GM12801 (cell line): ENCODE measurements around the gene CHURC1.

ENCODE experiments used
- TF ChIP-seq, protein P1 (sequence below): IDR thresholded peaks from one replicate; pipeline ENCODE4 v1.5.1; 2011; ENCODE audit warnings: control low read depth; ENCODE audit not compliant: insufficient read length; ENCODE audit errors: extremely low read depth

Gene CHURC1

DNA sequence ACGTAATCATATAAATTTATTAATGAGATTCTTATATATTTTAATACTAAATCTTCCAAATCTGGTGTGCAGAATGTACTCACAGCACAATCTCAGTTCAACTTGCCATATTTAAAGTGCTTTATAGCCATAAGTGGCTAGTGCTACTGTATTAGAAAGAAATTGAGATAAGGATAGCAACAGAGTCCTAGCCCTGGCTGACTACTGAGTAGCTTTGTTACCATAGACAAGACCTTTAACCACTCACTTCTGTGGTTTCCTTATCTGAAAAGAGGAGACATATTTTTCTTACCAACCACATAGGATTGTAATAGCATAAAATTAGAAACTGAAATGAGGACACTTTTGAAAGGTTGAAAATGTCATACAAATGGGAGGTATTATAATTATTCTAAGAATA lies 2.0 kb upstream of the CHURC1 start:
- TF ChIP-seq, protein P1, sequence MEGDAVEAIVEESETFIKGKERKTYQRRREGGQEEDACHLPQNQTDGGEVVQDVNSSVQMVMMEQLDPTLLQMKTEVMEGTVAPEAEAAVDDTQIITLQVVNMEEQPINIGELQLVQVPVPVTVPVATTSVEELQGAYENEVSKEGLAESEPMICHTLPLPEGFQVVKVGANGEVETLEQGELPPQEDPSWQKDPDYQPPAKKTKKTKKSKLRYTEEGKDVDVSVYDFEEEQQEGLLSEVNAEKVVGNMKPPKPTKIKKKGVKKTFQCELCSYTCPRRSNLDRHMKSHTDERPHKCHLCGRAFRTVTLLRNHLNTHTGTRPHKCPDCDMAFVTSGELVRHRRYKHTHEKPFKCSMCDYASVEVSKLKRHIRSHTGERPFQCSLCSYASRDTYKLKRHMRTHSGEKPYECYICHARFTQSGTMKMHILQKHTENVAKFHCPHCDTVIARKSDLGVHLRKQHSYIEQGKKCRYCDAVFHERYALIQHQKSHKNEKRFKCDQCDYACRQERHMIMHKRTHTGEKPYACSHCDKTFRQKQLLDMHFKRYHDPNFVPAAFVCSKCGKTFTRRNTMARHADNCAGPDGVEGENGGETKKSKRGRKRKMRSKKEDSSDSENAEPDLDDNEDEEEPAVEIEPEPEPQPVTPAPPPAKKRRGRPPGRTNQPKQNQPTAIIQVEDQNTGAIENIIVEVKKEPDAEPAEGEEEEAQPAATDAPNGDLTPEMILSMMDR = no peak

DNA sequence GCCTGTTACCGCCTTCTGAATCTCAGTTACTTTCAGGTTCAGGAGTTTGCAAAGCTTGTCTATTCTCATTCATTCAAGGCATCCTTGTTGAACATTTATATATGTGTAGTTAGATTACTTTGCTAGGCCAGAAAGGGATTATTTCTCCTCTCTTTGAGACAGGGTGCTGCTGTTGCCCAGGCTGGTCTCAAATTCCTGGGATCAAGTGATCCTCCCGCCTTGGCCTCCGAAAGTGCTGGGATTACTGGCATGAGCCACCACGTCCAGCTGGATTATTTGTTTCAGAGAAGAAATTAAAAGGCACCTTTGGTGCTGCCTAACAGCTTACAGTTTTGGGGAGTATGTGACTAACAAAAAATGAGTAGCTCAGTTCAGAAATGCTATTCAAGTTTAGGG lies 772 bp downstream of the CHURC1 start:
- TF ChIP-seq, protein P1 = no peak

DNA sequence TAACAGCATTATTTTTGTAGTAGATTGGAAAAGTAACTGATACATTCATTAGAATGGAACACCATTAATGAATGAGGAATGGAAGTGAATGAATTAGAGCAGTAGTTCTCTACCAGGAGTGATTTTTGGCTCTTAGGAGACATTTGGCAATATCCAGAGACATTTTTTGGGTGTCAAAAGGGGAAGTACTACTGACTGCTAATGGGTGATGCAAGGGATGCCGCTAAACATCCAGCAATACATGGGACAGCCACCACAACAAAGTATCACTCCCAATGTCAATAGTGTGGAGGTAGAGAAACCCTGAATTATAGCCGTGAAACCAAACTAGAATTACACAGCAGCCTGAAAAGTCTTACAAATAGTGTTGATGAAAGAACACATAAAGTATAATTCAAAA lies 1.5 kb downstream of the CHURC1 start:
- TF ChIP-seq, protein P1 = no peak

DNA sequence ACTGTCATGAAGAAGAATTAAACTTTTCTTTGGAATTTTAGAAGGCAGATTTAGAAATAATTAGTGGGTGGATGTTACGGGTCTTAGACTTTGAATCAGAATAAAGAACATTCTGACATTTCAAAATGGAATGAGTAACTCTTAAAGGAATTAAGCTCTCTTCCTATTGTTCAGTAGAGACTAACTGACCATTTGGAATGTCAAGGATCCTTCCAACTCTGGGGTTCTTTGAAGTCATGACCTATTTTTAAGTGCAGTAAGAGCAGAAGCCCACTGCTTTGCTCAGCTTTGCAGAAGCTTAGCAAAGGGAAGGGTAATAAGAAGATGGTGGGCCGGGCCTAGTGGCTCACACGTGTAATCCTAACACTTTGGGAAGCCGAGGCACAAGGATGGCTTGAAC lies 4.0 kb downstream of the CHURC1 start:
- TF ChIP-seq, protein P1 = no peak

DNA sequence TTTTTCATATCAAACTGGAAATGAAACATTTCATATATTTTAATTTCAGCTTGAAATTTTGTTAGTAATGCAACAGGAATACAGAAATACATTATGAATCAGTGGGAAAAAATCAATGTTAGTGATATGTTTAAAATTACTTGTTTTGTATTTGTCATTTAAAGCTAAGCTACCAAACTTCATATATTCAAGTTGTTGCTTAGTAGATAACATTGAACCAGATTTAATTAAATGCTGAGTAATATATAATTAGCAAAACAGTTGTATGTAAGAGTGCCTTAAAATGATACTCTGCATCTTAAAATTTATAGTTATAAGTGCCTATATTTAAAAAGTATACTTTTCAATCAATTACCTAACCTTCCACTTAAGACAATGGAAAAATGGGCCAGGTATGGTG lies 5.0 kb downstream of the CHURC1 start:
- TF ChIP-seq, protein P1 = no peak

DNA sequence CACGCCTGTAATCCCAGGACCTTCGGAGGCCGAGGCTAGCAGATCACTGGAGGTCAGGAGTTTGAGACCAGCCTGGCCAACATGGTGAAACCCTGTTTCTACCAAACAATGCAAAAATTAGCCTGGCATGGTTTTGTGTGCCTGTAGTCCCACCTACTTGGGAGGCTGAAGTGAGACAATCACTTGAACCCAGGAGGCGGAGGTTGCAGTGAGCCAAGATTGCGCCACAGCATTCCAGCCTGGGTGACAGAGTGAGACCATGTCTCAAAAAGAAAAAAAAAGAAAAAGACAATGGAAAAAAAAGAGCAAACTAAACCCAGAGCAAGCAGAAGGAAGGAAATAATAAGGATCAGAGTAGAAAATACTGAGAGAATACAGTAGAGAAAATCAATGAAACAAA lies 5.4 kb downstream of the CHURC1 start:
- TF ChIP-seq, protein P1 = no peak

DNA sequence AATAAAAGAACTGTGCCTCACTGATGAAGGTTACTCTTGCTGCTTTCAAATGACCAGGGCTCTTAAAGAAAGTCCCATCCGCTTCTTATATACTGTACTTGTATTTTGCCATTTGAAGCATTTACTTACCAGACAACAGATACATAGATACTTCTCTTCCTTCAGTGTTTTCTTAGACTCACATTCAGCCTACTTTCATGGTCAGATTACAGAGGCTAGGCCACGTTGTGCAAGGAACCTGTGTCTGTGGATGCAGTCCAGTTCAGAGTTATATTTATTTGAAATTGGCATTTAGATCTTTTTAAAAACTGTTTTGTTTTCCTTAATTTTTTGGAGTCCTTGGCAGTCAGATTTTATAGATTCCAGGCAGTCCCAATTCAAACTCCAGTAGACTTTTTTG lies 6.2 kb downstream of the CHURC1 start:
- TF ChIP-seq, protein P1 = no peak

DNA sequence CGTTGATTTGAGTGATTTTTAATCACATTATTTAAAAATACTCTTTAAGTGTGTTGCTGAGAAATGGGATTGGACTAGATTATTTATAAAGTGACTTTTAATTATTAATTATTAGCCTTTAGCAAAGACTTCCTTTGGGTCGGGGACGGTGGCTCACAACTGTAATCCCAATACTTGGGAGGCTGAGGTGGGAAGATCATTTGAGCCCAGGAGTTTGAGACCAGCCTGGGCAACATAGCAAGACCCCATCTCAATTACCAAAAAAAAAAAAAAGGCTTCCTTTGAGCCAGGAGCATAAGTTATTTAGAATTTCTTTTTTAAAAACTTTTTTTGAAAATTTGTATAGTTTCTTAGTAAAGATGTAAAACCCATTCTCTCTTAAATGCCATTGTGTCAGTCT lies 8.8 kb downstream of the CHURC1 start:
- TF ChIP-seq, protein P1 = no peak
